NCI-H1092 treated with DMSO at 0.1 percent for 48 hours (cell line): ENCODE measurements around the gene PLXNB1.
A peak's percentile ranks its signal among the peaks of the same experiment; 100 is the strongest.
"Not testable (repeated sequence)": the region's sequence is repeated elsewhere in the genome, so short reads cannot be mapped to it uniquely, and the experiment has no call there.

Experiments
- DNase-seq: peaks from one replicate; lab custom pipeline; 2025; lab: John Stamatoyannopoulos, UW

PLXNB1 gene

DNA sequence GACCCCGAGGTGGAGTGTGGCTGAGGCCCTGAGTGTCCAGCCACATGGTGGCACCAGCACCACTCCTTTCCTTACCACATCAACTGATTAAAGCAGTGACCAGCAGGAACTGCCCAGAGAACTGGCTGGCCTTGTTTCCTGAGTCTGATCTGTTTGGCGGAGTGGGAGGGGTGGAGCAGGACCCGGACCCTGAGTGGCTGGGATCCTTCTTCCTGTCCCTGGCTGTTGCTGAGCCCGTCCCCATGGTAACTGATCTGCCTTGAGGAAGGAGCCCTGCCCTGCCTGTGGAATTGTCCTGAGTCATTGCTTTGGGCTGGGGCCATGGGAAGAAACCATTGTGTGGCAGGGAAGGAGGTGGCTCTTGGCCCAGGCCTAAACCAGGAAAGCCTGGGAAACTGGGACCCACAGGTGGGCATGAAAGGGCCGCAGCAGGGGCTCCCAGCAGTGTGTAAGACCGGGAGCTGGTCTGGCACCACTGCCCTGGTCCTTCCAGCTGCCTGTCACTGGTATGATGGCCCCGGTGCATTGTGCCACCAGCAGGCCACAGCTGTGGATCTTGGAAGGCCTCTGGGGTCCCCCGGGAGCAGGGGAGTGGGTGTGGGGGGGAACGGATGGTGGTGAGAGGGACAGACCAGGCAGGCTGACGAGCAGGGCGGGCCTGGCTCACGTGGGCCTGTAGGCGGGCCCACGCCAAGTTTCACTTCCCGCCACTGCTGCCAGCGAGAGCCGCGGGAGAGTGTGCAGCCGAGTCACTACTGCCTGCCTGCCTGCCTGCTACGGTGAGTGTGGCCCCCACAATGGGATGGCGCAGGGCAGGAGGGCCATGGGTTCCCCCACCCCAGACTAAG, 35.9 kb upstream of the PLXNB1 start:
- DNase-seq = peak; percentile 58

GRCh38 chr3:48465237-48465530, 35.3 kb upstream of the PLXNB1 start:
- DNase-seq = no peak

- no peak for DNase-seq
Measured at GRCh38 chr3:48464713-48465221, 34.9 kb upstream of the PLXNB1 start.

- no peak for DNase-seq
Measured at GRCh38 chr3:48463703-48464102, 33.8 kb upstream of the PLXNB1 start.

- DNase-seq = not testable (repeated sequence)
Measured at GRCh38 chr3:48461767-48462166, 31.9 kb upstream of the PLXNB1 start.

DNA sequence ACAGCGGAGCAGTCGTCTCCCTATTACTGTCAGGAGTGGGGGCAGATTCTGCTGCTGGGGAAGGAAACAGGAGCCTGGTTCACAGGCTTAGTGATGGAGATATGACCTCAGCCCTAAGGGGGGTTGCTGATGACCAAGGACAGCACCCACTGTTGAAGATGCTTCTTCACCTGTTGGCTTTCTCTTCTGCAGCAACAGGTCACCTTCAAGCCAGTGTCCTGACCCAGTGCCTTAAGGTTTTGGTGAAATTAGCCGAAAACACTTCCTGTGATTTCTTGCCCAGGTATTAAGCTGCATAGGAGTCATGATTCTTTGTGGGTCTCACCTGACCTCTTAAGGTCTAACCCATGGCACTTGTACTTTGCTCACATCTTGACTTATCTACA, 30.6 kb upstream of the PLXNB1 start:
- no peak for DNase-seq

- no peak for DNase-seq
Measured at GRCh38 chr3:48459773-48460516, 30.1 kb upstream of the PLXNB1 start.

GRCh38 chr3:48459331-48459730, 29.4 kb upstream of the PLXNB1 start:
- DNase-seq = no peak

DNA sequence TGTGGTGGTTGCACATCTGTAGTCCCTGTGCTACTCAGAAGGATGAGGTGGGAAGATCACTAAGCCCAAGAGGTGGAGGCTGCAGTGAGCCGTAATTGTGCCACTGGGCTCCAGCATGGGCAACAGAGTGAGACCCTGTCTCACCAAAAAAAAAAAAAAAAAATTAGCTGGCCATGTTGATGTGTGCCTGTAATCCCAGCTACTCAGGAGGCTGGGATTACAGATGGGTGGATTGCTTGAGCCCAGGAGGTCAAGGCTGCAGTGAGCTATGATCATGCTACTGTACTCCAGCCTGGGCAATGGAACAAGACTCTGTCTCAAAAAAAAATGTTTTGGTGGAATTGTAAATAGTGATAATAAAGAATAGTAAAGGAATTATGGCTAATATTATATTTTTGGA, 26.6 kb upstream of the PLXNB1 start:
- no peak for DNase-seq

DNA sequence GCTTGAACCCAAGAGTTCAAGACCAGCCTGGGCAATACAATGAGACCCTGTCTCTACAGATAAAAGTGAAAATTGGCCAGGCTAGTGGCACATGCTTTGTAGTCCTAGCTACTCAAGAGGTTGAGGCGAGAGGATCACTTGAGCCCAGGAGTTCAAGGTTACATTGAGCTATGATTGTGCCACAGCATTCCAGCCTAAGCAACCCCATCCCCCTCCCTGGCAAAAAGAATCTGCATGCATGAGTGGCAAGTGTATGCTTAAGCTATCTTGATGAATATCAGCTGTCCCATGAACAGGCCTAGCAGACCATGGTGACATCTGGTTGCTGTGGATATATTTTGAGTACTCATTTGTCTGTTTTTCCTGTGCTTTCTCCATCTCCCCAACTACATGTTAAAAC, 21.4 kb upstream of the PLXNB1 start:
- DNase-seq = no peak

- DNase-seq = peak; percentile 56
Measured at GRCh38 chr3:48446425-48447193, 16.7 kb upstream of the PLXNB1 start, which contains the start of gene ATRIP. Gene ATRIP (plus strand): TSS chr3:48446737. CDS start chr3:48446846, 109 bp downstream.

GRCh38 chr3:48446043-48446424, 16.1 kb upstream of the PLXNB1 start:
- no peak for DNase-seq

DNA sequence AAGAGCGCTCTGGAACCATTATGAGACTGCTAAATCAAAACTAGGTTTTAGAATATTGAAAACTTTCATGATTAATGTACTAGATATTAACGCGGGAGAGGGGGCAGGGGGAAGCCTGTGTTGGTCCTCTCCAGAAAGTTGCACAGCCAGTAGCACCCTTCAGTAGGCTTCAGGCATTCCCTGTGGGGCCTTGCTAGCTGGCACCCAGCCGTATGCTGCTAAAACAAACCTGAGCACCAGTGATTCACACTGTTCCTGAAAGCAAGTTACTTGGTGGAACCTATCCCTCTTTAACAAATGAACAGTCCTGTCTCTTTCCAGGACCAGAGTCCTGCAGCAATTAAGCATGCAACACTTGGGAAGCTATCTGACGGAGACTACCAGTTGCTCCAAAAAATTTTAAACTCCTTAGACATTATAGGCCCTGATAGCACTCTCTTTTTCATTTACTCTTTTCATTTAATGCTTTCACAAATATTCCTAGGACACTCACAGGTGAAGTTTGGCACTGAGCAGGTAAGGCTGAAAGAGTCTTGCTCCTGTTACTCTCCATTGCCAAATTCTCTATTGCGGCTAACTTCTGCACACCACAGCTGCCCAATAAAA, 15.5 kb upstream of the PLXNB1 start:
- DNase-seq = no peak

GRCh38 chr3:48441940-48442339, 12.1 kb upstream of the PLXNB1 start:
- DNase-seq = no peak

- no peak for DNase-seq
Measured at GRCh38 chr3:48440590-48440958, 10.7 kb upstream of the PLXNB1 start.

DNA sequence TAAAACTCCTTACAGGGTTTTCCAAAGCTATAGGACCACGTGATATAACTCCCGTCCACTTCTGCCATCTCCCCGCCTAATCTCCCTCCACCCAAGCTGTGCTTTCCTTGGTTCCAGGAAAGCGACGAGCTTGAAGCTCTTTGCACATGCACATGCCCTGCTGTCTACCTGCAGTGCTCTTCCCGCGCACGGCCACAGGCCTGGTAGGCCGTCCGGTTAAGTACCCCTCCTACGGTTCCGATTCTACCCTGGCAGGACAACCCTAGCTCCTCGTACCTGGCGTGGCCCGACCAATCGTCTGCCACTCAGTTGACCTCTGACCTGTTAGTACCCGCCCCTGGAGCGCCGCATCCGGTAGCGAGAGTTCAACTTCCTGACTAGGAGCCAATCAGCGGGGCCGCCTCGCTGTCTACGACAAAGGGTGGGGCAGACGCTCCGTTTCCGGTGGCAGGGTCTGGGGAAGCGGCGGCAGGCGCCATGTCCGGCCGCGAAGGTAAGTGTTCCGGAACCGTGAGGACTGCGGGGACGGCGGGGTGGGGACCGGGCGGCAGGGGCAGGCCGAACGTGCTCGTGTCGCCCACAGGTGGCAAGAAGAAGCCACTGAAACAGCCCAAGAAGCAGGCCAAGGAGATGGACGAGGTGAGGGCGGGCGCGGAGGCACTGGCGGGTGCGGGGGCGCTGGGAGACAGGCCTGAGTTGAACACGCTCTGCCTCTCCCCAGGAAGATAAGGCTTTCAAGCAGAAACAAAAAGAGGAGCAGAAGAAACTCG, 10.1 kb upstream of the PLXNB1 start, which contains the start of the genes CCDC51 and TMA7:
Gene CCDC51, minus strand, starts transcription at position 300 of the 770 bp plus-strand sequence. CDS start 4,991 bp downstream, outside the sequence.
Gene TMA7, plus strand, starts transcription at position 438 of the 770 bp plus-strand sequence. Its CDS starts 40 bp downstream, at position 478.
- peak; percentile 94 for DNase-seq

- DNase-seq = no peak
Measured at GRCh38 chr3:48437812-48438211, 7.9 kb upstream of the PLXNB1 start.

GRCh38 chr3:48436855-48437254, 7.0 kb upstream of the PLXNB1 start:
- no peak for DNase-seq

DNA sequence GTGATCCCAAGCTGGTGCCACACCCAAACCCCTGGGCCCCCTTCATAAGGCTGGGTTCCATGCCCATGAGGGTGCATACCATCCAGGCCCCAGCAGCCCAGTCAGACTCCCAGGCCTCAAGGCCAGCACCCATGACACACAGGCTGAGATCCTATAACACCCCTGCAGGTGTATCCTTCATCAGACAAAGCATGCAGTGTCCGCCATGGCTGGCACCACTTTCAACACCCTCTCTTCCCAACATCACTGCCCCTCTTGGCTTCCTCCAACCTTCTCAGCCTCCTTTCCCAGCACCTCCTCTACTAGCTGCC, 6.5 kb upstream of the PLXNB1 start:
- DNase-seq = no peak

GRCh38 chr3:48435774-48436476, 6.0 kb upstream of the PLXNB1 start:
- peak; percentile 76 for DNase-seq

- no peak for DNase-seq
Measured at GRCh38 chr3:48435223-48435595, 5.3 kb upstream of the PLXNB1 start.
